ENCODE data around the gene ANKRD28. TPM values are rescaled to one million over a fixed set of nuclear protein-coding genes. Genes with fewer than 3 reads are reported as not detected.

Gene ANKRD28
- total and polyA plus RNA-seq, 2 of the 4 experiments (the other 2 are of a cell fraction), result 52.6 to 211 TPM

DNA sequence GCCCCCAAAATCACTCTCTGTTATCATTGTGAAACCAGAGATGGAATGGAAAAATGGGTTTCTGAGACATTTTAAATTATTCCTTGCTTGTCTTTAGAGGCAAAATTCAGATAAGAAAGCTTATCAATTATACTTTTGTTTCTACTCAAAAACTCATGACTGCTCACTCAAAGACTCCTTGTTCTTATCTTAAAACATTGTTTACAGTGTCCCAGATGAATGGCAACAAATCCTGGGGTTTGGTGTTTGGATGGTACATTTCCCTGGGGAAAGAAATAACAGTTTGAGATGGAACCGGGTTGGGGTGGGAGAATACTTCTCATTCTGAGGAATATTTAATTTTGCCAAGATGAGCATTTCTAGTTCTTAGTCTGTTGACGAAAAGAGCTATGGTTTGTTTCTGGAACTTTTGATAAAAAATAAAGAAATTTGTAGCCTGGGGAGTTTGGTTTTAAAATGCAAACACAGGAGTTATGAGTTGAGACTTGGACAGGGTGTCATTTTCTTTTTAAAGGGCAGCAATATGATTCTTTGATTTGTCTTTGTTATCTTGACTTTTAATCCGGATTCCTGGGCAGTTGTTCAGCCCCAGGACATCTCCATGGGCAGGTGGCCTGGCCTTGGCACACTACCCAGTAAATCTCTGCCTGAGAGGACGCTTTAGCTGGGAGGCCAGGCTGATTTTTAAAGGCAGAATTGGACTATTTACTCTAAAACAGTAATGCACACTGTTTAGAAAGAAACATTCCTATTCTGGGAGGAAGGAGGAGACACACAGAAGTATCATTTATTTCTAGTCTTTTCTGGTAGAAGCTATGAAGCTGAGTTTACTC, 163.8 kb downstream of the ANKRD28 start:
- Histone ChIP-seq H2BK20ac (ENCODE audit: low read depth, low read length) (peak overlapping the region; percentile 83), H3K18ac (ENCODE audit: low read depth, low read length) (peak overlapping the region; percentile 79), H3K9ac (ENCODE audit: low read depth, low read length) (no peak overlapping the region), H3K27ac (ENCODE audit: insufficient read depth, low read length) (peak overlapping the region; percentile 66), H4K91ac (ENCODE audit: insufficient read depth, low read depth, low read length) (peak overlapping the region; percentile 90), H3K4me3 (ENCODE audit: insufficient read depth, low read depth, low read length) (no peak overlapping the region), H2AK9ac (replicated peaks; ENCODE audit: low read depth, low read length, poor library complexity) (no peak overlapping the region), H2BK15ac (ENCODE audit: low read depth, low read length) (peak overlapping the region; percentile 93; the same call in 2 of the 3 replicates), H3K56ac (ENCODE audit: extremely low read depth, insufficient read depth, low read length) (peak overlapping the region; percentile 56; the same call in 1 of the 2 replicates), H3K14ac (replicated peaks; ENCODE audit: low read depth, low read length) (peak overlapping the region; percentile 82), H2BK120ac (ENCODE audit: low read depth, low read length) (peak overlapping the region; percentile 89), H3K36me3 (ENCODE audit: control insufficient read depth, insufficient read depth, low read length) (no peaks in the 10 kb centered on the region), H3K4ac (ENCODE audit: low read depth, low read length) (peak overlapping the region; percentile 81), H2AFZ (replicated peaks; ENCODE audit: low read length, poor library complexity) (no peak overlapping the region), H4K8ac (ENCODE audit: low read depth in 2 of 2, low read length in 2 of 2) (peak overlapping the region; percentile 11 to 70; a peak in 3 of 4 replicates), H3K9me3 (ENCODE audit: control insufficient read depth, insufficient read depth, low read length) (no peaks in the 10 kb centered on the region), H3K27me3 (ENCODE audit: control insufficient read depth, insufficient read depth, low read length) (no peaks in the 10 kb centered on the region), H3K79me1 (ENCODE audit: low read depth in 1 of 2, low read length in 2 of 2) (peaks cover 15 to 42% of the 10 kb centered on the region in 2 experiments; a peak in 3 of 4 replicates), H2BK5ac (ENCODE audit: low read depth, low read length, poor library complexity, severe bottlenecking) (peak overlapping the region; percentile 92), H2AK5ac (ENCODE audit: low read depth, low read length) (peak overlapping the region; percentile 24; the same call in 1 of the 2 replicates), H3K4me1 (ENCODE audit: control insufficient read depth, insufficient read depth, low read length) (peaks cover 40% of the 10 kb centered on the region), H3K23ac (ENCODE audit: low read depth, low read length) (peak overlapping the region; percentile 71; the same call in 1 of the 2 replicates), H4K20me1 (ENCODE audit: insufficient read depth, low read length) (no peaks in the 10 kb centered on the region), H4K5ac (ENCODE audit: low read depth, low read length) (peak overlapping the region; percentile 69), H3K9me1 (ENCODE audit: insufficient read depth, low read length) (peaks cover 25% of the 10 kb centered on the region), H3K4me2 (ENCODE audit: low read depth, low read length) (peak overlapping the region; percentile 27; the same call in 1 of the 2 replicates)
- BruUV-seq (replicated peaks), result no TSS peak
- 44% methylated on average over 1 of the region's 4 CpGs; no CpG with 5 or more reads in 1 of the 2 experiments for WGBS, 2 experiments (ENCODE audit: extremely low coverage in 2 of 2, insufficient read length in 1 of 2)
- dilution Hi-C loops (cut with HindIII; ENCODE audit: low sequenced_read_pairs, unreplicated experiment), result no loop called here
- POLR2A ChIA-PET (ENCODE audit: unreplicated experiment), result interaction anchor here (1.1 kb wide), 1 partner anchor 163 kb away, joined by 3 read pairs; no protein-coding TSS in a partner anchor
- peak; percentile 33 for ATAC-seq (ENCODE audit: low read depth)
- intact Hi-C loops (cut with micrococcal nuclease), result loop anchor here (5.0 to 10.0 kb wide), 3 partner anchors 163 to 611 kb away; partner anchors contain the start of gene ANKRD28
- CTCF ChIA-PET, result interaction anchor here (1.4 to 1.7 kb wide), 4 partner anchors 10 to 348 kb away, joined by 3 to 6 read pairs (median 5); no protein-coding TSS in a partner anchor
- in situ Hi-C loops (cut with MboI; ENCODE audit: low sequenced_read_pairs), result loop anchor here (25.0 kb wide), 2 partner anchors 428 to 603 kb away; no protein-coding TSS in a partner anchor
- DNase-seq, result peak; percentile 47
- no peak for TF ChIP-seq CEBPB (IDR thresholded peaks at IDR 0.05; ENCODE audit: low read depth, low read length)
- TF ChIP-seq, protein P1, sequence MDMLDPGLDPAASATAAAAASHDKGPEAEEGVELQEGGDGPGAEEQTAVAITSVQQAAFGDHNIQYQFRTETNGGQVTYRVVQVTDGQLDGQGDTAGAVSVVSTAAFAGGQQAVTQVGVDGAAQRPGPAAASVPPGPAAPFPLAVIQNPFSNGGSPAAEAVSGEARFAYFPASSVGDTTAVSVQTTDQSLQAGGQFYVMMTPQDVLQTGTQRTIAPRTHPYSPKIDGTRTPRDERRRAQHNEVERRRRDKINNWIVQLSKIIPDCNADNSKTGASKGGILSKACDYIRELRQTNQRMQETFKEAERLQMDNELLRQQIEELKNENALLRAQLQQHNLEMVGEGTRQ (IDR thresholded peaks at IDR 0.05; ENCODE audit: low read depth, low read length), result no peak
- TF ChIP-seq, protein P2, sequence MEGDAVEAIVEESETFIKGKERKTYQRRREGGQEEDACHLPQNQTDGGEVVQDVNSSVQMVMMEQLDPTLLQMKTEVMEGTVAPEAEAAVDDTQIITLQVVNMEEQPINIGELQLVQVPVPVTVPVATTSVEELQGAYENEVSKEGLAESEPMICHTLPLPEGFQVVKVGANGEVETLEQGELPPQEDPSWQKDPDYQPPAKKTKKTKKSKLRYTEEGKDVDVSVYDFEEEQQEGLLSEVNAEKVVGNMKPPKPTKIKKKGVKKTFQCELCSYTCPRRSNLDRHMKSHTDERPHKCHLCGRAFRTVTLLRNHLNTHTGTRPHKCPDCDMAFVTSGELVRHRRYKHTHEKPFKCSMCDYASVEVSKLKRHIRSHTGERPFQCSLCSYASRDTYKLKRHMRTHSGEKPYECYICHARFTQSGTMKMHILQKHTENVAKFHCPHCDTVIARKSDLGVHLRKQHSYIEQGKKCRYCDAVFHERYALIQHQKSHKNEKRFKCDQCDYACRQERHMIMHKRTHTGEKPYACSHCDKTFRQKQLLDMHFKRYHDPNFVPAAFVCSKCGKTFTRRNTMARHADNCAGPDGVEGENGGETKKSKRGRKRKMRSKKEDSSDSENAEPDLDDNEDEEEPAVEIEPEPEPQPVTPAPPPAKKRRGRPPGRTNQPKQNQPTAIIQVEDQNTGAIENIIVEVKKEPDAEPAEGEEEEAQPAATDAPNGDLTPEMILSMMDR (conservative IDR thresholded peaks at IDR 0.05; ENCODE audit: low read depth, low read length), result no peak
- no peak for TF ChIP-seq NFE2L2 (IDR thresholded peaks at IDR 0.05; ENCODE audit: low read depth, low read length)
- TF ChIP-seq BHLHE40 (IDR thresholded peaks at IDR 0.05; ENCODE audit: low read depth, low read length), result no peak
- TF ChIP-seq, protein P3, sequence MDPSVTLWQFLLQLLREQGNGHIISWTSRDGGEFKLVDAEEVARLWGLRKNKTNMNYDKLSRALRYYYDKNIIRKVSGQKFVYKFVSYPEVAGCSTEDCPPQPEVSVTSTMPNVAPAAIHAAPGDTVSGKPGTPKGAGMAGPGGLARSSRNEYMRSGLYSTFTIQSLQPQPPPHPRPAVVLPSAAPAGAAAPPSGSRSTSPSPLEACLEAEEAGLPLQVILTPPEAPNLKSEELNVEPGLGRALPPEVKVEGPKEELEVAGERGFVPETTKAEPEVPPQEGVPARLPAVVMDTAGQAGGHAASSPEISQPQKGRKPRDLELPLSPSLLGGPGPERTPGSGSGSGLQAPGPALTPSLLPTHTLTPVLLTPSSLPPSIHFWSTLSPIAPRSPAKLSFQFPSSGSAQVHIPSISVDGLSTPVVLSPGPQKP (IDR thresholded peaks at IDR 0.05; ENCODE audit: borderline replicate concordance, low read depth, low read length), result no peak
- no peak for TF ChIP-seq MAZ (IDR thresholded peaks at IDR 0.05; ENCODE audit: borderline replicate concordance, low read depth, low read length)
- no peak for TF ChIP-seq POLR2A (IDR thresholded peaks at IDR 0.05; ENCODE audit: low read depth, low read length)
- no peak for TF ChIP-seq FOS (IDR thresholded peaks at IDR 0.05; ENCODE audit: low read depth, low read length)
- no peak for TF ChIP-seq RCOR1 (IDR thresholded peaks at IDR 0.05; ENCODE audit: insufficient replicate concordance, low read length)
- TF ChIP-seq RFX5 (IDR thresholded peaks at IDR 0.05; ENCODE audit: low read depth, low read length), result no peak
- no peak for TF ChIP-seq RAD21 (IDR thresholded peaks at IDR 0.05; ENCODE audit: low read length)
- no peak for TF ChIP-seq MAFK (IDR thresholded peaks at IDR 0.05; ENCODE audit: low read depth, low read length)

Measured in IMR-90 (cell line).